Karpas-422 (cell line): ENCODE data around the gene DEXI. TPM values are rescaled to one million over a fixed set of nuclear protein-coding genes. Genes with fewer than 3 reads are reported as not detected.
"Not testable (repeated sequence)": the region's sequence is repeated elsewhere in the genome, so short reads cannot be mapped to it uniquely, and the experiment has no call there.

ENCODE experiments used
- DNase-seq: peaks from one replicate; pipeline ENCODE4 v3.0.0-alpha.2; 2015
- H2AFZ ChIP-seq: fragments of 200-600 bp; sonication (generic); 2 replicates; pipeline ENCODE4 v1.6.1; 2014; ENCODE audit warnings: antibody characterized with exemption, low read length, mixed read lengths
- H3K27ac ChIP-seq: fragments of 200-600 bp; sonication (generic); 2 replicates; pipeline ENCODE4 v1.5.1; 2014; ENCODE audit warnings: mild to moderate bottlenecking, low read length, moderate library complexity
- H3K27me3 ChIP-seq: fragments of 200-600 bp; sonication (generic); 2 replicates; pipeline ENCODE4 v1.6.1; 2014; ENCODE audit warnings: low read length, mixed read lengths
- H3K36me3 ChIP-seq: fragments of 200-600 bp; sonication (generic); 2 replicates; pipeline ENCODE4 v1.6.1; 2014; ENCODE audit warnings: low read length, mixed read lengths; ENCODE audit not compliant: insufficient read depth
- H3K4me1 ChIP-seq: fragments of 200-600 bp; sonication (generic); 2 replicates; pipeline ENCODE4 v1.6.1; 2014; ENCODE audit warnings: mild to moderate bottlenecking, low read length, mixed read lengths
- H3K4me2 ChIP-seq: fragments of 200-600 bp; sonication (generic); 2 replicates; pipeline ENCODE4 v1.6.1; 2014; ENCODE audit warnings: low read length, low read depth, mild to moderate bottlenecking; ENCODE audit not compliant: poor library complexity, severe bottlenecking
- H3K4me3 ChIP-seq: fragments of 200-600 bp; sonication (generic); 2 replicates; pipeline ENCODE4 v1.5.1; 2014; ENCODE audit warnings: mild to moderate bottlenecking, antibody characterized with exemption, low read length, mixed read lengths
- H3K79me2 ChIP-seq: fragments of 200-600 bp; sonication (generic); 2 replicates; pipeline ENCODE4 v1.6.1; 2014; ENCODE audit warnings: mild to moderate bottlenecking, low read length, mixed read lengths
- H3K9ac ChIP-seq: fragments of 200-600 bp; sonication (generic); 2 replicates; pipeline ENCODE4 v1.6.0; 2014; ENCODE audit warnings: low read length
- H3K9me2 ChIP-seq: fragments of 200-600 bp; sonication (generic), shearing (Covaris generic); replicated peaks from 2 replicates; pipeline ENCODE4 v1.6.0; 2014; ENCODE audit warnings: mild to moderate bottlenecking, low read length, moderate library complexity; ENCODE audit not compliant: insufficient read depth
- H3K9me3 ChIP-seq: fragments of 300-700, 200-600 bp; sonication (generic); 2 replicates; pipeline ENCODE4 v1.6.1; 2014; ENCODE audit warnings: low read length, mixed read lengths
- H4K20me1 ChIP-seq: fragments of 200-600 bp; sonication (generic); 2 replicates; pipeline ENCODE4 v1.6.1; 2014; ENCODE audit warnings: mild to moderate bottlenecking, antibody characterized with exemption, low read length, low read depth; ENCODE audit not compliant: insufficient read depth
- total RNA-seq: library from RNA; depleted of rRNA; stranded (reverse); fragments of >200 nt; shearing (Covaris generic); gene quantifications from 2 replicates; pipeline ENCODE4 v1.2.3, GENCODE V29; 2014; ENCODE audit warnings: low replicate concordance

Gene DEXI
- total RNA-seq, 1 experiment from 2014 or later: 40.7 TPM

DNA sequence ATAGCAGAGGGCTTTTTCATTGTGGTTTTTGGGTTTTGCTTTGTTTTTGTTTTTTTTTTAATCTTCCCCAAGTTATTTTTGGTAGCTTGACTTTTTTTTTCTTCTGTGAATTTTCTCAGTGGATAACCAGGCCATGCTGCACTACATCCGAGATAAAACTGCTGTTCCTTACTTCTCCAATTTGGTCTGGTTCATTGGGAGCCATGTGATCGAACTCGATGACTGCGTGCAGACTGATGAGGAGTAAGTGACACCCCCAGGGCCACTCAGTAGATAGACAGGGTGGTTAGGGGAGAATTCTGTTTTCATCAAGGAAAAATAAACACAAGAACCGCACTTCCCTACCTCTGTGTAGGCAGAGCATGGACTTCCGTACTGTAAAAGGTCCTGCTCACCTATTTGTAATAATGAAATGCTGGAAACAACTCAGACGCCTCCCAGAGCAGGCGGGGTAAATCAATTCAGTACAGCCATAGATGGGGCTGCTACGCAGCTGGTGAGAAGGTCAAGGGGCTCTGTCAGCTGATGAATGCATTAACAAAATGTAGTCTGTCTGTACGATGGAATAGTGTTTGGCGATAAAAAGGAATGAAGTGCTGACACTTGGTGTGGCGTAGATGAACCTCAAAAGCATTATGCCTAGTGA is 30.7 kb upstream of the DEXI start:
- Histone ChIP-seq H3K9ac (no peak overlapping the region), H3K9me2 (no peaks in the 10 kb centered on the region), H3K4me2 (no peak overlapping the region), H3K27ac (peak overlapping the region; percentile 66; the same call in 1 of the 2 replicates), H3K4me1 (peaks cover 21% of the 10 kb centered on the region), H4K20me1 (no peaks in the 10 kb centered on the region), H3K79me2 (no peaks in the 10 kb centered on the region), H3K36me3 (no peaks in the 10 kb centered on the region), H3K4me3 (no peak overlapping the region), H3K27me3 (no peaks in the 10 kb centered on the region), H3K9me3 (no peaks in the 10 kb centered on the region), H2AFZ (no peak overlapping the region)
- DNase-seq: no peak

DNA sequence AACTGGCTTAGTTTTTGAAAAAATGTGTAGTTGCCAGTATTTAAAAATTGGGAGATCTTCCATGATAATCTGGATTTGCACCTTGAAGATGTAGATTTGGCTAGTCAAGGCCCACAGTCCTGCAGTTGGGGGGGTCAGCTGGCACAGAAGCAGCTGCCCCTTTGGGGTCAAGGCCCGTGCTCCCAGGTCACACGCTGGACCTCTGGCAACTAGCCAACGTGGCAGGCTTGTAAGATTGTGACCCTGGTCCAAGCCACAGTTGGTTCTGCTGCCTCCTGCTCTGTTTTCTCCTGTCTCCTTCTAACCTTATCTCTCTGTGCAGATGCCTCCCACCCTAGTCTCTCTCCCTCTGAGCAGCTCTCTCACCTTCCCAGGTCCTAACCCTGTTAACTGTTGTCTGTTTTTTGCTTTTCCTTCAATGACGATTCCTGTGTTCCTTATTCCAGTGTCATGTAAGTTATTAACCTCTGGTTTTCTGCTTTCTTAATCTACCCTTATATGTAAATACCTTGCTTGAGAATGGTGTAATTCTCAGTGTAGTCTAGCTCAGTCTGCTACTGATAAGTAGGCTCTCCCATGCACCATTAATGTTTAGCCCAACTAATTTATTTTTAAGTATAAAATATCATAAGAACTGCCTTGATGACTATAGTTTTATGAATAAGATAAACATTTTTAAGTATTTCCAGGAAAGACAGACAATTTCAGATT is 30.0 kb upstream of the DEXI start:
- no peak overlapping the region for H3K4me3 ChIP-seq
- no peaks in the 10 kb centered on the region for H3K79me2 ChIP-seq
- H3K4me2 ChIP-seq: no peak overlapping the region
- peak overlapping the region; percentile 66 for H3K27ac ChIP-seq
- no peaks in the 10 kb centered on the region for H4K20me1 ChIP-seq
- no peak overlapping the region for H3K9ac ChIP-seq
- H3K9me3 ChIP-seq: no peaks in the 10 kb centered on the region
- DNase-seq: no peak
- peaks cover 21% of the 10 kb centered on the region for H3K4me1 ChIP-seq
- H3K9me2 ChIP-seq: no peaks in the 10 kb centered on the region
- H2AFZ ChIP-seq: no peak overlapping the region
- no peaks in the 10 kb centered on the region for H3K36me3 ChIP-seq
- H3K27me3 ChIP-seq: no peaks in the 10 kb centered on the region

DNA sequence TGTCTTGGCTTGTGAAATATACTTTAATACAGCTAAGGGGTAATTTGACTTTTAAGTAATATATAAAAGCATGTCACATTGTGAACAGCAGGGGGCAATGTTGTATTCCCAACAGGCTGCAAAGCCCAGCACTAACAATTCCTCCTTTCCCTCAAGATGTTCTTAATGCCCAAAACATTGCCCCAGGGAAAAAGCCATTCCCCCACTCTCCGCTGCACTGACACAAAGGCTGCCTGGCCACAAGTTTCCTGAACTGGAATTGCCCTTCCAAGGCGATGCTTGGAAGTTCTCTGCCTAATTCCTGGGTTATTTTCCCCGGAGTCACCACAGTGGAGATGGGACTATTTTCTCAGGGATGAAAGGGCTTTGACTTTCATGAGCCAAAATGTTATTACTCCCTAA is 29.3 kb upstream of the DEXI start:
- peak; percentile 80 for DNase-seq

DNA sequence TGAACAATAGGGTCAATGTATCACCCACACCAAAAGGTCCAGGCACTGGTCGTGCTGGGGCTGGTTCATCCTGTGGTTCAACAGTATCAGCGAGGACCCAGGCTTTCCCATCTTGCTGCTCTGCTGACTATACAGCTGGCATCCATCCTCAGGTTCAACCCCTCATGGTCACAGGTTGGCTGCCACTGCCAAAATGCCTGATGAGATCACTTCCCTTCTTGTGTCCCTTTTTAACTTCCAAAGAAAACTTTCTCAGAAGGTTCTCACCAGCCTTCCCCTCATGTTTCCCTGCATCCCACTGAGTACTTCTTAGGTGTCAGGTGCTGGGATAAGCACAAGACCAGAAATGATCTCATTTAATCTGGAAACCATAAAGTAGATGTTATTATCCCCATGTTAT is 27.8 kb upstream of the DEXI start:
- H2AFZ ChIP-seq: no peak overlapping the region
- H3K9me2 ChIP-seq: no peaks in the 10 kb centered on the region
- no peaks in the 10 kb centered on the region for H3K27me3 ChIP-seq
- H3K36me3 ChIP-seq: no peaks in the 10 kb centered on the region
- DNase-seq: no peak
- no peak overlapping the region for H3K4me3 ChIP-seq
- peaks cover 28% of the 10 kb centered on the region for H3K4me1 ChIP-seq
- H4K20me1 ChIP-seq: no peaks in the 10 kb centered on the region
- H3K4me2 ChIP-seq: no peak overlapping the region
- H3K79me2 ChIP-seq: no peaks in the 10 kb centered on the region
- no peak overlapping the region for H3K27ac ChIP-seq
- no peak overlapping the region for H3K9ac ChIP-seq
- no peaks in the 10 kb centered on the region for H3K9me3 ChIP-seq

More for the DNA sequence above, 29.3 kb upstream of the DEXI start:
- Histone ChIP-seq H3K4me2 (no peak overlapping the region), H4K20me1 (no peaks in the 10 kb centered on the region), H3K4me1 (peaks cover 21% of the 10 kb centered on the region), H3K27me3 (no peaks in the 10 kb centered on the region), H2AFZ (no peak overlapping the region), H3K27ac (no peak overlapping the region), H3K9ac (no peak overlapping the region), H3K79me2 (no peaks in the 10 kb centered on the region), H3K36me3 (no peaks in the 10 kb centered on the region), H3K4me3 (no peak overlapping the region), H3K9me3 (no peaks in the 10 kb centered on the region), H3K9me2 (no peaks in the 10 kb centered on the region)

DNA sequence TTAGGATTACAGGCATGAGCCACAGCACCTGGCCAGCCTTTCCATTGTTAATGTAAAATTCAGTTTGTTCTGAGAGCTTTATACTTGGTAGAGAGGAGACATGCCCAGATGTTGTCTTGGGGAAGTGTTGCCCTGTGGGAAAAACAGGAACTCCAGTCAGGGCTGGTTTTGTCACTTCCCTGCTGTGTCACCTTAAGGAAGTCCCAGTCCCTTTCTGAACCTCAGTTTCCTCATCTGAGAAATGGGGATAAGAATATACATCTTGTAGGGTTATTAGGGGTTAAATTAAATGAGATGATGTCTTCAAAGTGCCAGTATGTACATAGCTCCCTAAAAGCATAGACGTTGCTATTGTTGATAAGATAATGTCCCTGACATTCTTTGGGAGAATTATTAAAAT is 27.3 kb upstream of the DEXI start:
- Histone ChIP-seq H3K27me3 (no peaks in the 10 kb centered on the region), H3K36me3 (no peaks in the 10 kb centered on the region), H3K79me2 (no peaks in the 10 kb centered on the region), H3K9me2 (no peaks in the 10 kb centered on the region), H3K4me3 (no peak overlapping the region), H3K27ac (no peak overlapping the region), H2AFZ (no peak overlapping the region), H3K9ac (no peak overlapping the region), H3K4me2 (no peak overlapping the region), H4K20me1 (no peaks in the 10 kb centered on the region), H3K9me3 (no peaks in the 10 kb centered on the region), H3K4me1 (peaks cover 31% of the 10 kb centered on the region)
- DNase-seq: no peak

DNA sequence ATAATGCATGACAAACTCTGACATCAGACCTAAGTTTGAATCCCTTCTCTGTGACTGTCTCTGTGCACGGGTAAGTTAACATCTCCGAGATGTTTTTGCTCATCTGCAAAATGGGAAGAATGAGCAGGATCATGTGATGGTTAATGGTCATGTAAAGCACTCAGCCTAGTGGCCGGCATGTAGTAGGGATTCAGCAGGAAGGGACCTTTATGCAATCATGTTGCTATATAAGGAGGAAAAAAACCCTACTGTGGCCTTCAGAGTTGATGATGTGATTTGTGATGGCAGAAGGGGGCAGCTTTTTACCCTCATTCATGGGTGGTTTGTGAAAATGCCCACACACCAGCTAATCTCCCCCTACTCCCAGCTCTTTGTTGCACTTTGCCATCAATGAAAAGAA is 26.2 kb upstream of the DEXI start:
- Histone ChIP-seq H3K36me3 (no peaks in the 10 kb centered on the region), H3K79me2 (no peaks in the 10 kb centered on the region), H3K4me3 (no peak overlapping the region), H3K4me2 (no peak overlapping the region), H3K27me3 (no peaks in the 10 kb centered on the region), H2AFZ (no peak overlapping the region), H3K9me2 (no peaks in the 10 kb centered on the region), H4K20me1 (peaks cover 3% of the 10 kb centered on the region; the same call in 1 of the 2 replicates), H3K9me3 (no peaks in the 10 kb centered on the region), H3K9ac (no peak overlapping the region), H3K27ac (no peak overlapping the region), H3K4me1 (peaks cover 28% of the 10 kb centered on the region)
- no peak for DNase-seq

DNA sequence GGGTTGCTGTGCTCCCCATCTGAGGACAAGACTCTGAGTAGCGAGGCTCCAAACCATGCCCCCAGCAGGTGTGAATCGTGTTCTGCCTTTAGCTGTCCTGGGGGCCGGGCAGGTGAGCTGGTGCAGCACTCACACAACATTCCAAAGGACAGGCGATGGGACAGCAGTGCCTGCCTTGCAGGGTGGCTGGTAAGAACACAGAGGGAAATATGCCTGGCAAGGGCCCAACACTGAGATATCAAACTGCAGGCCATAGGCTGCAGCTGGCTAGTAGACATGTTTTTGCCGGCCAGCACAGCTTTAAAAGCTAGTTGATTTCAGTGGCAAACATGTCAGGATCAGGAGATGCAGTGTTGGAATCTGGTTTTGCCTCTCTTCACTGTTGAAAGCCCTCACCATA is 25.7 kb upstream of the DEXI start:
- H4K20me1 ChIP-seq: peaks cover 3% of the 10 kb centered on the region; the same call in 1 of the 2 replicates
- no peaks in the 10 kb centered on the region for H3K79me2 ChIP-seq
- no peak for DNase-seq
- H3K36me3 ChIP-seq: no peaks in the 10 kb centered on the region
- H2AFZ ChIP-seq: no peak overlapping the region
- no peak overlapping the region for H3K9ac ChIP-seq
- H3K9me2 ChIP-seq: no peaks in the 10 kb centered on the region
- no peak overlapping the region for H3K4me3 ChIP-seq
- no peaks in the 10 kb centered on the region for H3K27me3 ChIP-seq
- peaks cover 26% of the 10 kb centered on the region for H3K4me1 ChIP-seq
- H3K9me3 ChIP-seq: no peaks in the 10 kb centered on the region
- no peak overlapping the region for H3K4me2 ChIP-seq
- H3K27ac ChIP-seq: no peak overlapping the region

DNA sequence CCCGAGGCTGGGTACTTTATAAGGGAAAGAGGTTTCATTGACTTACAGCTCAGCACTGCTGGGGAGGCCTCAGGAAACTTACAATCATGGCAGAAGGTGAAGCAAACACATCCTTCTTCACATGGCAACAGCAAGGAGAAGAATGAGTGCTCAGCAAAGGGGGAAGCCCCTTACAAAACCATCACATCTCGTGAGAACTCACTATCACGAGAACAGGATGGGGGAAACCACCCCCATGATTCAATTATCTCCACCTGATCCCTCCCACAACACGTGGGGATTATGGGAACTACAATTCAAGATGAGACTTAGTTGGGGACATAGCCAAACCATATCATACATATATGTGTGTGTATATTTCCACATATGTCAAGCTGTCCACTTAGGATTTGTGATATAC is 24.3 kb upstream of the DEXI start:
- H3K27me3 ChIP-seq, H3K9me2 ChIP-seq, H3K9me3 ChIP-seq, H3K4me2 ChIP-seq, H3K9ac ChIP-seq, H3K27ac ChIP-seq, H3K4me3 ChIP-seq, H2AFZ ChIP-seq, DNase-seq, H3K79me2 ChIP-seq, H3K36me3 ChIP-seq, H4K20me1 ChIP-seq: not testable (repeated sequence)
- peaks cover 16% of the 10 kb centered on the region for H3K4me1 ChIP-seq
